Left ventricle myocardium superior (tissue), 1 donor: ENCODE data around the gene IRF6. TPM values are rescaled to one million over a fixed set of nuclear protein-coding genes. Genes with fewer than 3 reads are reported as not detected.

Experiments used
- ATAC-seq: fragments of 200-7000 bp; cut with Tn5 transposase; one replicate; pipeline ENCODE4 v1.9.1; 2020; ENCODE audit warnings: mild to moderate bottlenecking, moderate library complexity
- DNase-seq: peaks from one replicate; pipeline ENCODE4 v3.0.0-alpha.2; 2020
- intact Hi-C: fragments of 100-400 bp; cut with micrococcal nuclease; formaldehyde crosslinking; loops from one replicate; pipeline ENCODE4 v1.11.0; 2022
- total RNA-seq: library from RNA; stranded (reverse); fragmentation: NEBNext Ultra II Directional; extraction: Animal tissue kit (Norgen Biotek cat#: 25700); gene quantifications from one replicate; pipeline ENCODE4 v1.2.1, GENCODE V29; 2021
- donor health status: DM: no; HTN: yes; CAD: no; lungs with severe emphysema.

IRF6 gene
- total RNA-seq, 1 donor from 2014 or later, result 48.5 TPM

GRCh38 chr1:209825591-209826434, 19.9 kb upstream of the IRF6 start:
- DNase-seq (no peak), ATAC-seq (peak; percentile 50)
- intact Hi-C loops, result no loop called here

GRCh38 chr1:209823143-209824041, 17.4 kb upstream of the IRF6 start:
- DNase-seq, result no peak
- intact Hi-C loops, result no loop called here
- ATAC-seq, result no peak

- DNase-seq (no peak), ATAC-seq (no peak)
- intact Hi-C loops, result no loop called here
These were observed 16.8 kb upstream of the IRF6 start for GRCh38 chr1:209822706-209823105.

GRCh38 chr1:209820986-209821385, 15.0 kb upstream of the IRF6 start:
- intact Hi-C loops, result no loop called here
- DNase-seq (no peak), ATAC-seq (no peak)

GRCh38 chr1:209819058-209819457, 13.1 kb upstream of the IRF6 start:
- ATAC-seq (no peak), DNase-seq (no peak)
- intact Hi-C loops, result no loop called here

- no peak for DNase-seq
- peak; percentile 62 for ATAC-seq
- intact Hi-C loops, result no loop called here
These were observed 11.7 kb upstream of the IRF6 start for GRCh38 chr1:209817691-209818090.

DNA sequence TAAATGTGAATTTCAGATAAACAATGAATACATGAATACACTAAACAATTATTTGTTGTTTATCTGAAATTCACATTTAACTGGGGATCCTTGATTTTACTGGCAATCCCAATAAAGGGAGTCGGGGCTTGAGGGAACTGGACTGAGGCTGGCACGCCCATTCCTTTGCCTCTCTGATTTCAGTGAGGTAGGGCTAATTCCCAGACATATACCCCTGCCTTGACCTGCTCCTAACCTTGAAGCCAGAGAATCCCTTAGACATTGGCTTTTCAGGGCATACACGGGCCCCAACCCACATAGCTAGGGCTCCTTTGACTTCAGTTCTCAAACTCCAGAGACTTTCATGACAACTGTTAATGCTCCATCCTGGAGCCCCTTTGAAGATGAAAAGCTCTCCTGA, 11.0 kb upstream of the IRF6 start:
- DNase-seq, result no peak
- no peak for ATAC-seq
- intact Hi-C loops, result no loop called here

DNA sequence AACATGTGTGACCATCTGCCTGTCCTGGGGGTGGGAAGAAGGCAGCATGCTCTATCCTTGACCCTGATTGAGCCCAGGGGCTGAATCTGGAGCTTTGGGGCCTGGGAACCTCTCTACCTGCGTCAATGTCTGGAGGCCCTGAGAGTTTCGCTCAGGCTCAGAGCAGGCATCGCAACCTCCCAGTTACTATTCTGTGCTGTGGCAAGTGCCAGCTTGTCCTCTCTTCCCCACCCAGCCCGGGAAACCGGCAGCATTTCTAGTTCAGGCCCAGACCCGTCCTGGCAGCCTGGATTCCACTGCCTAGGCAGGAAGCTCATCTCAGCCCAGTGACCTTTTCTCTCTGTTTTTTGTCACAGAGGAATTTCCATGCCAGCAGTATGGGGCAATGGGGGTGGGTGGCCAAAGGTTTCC, 10.0 kb upstream of the IRF6 start:
- ATAC-seq (no peak), DNase-seq (no peak)
- intact Hi-C loops, result no loop called here

- ATAC-seq, result no peak
- intact Hi-C loops, result no loop called here
- no peak for DNase-seq
These were observed 9.5 kb upstream of the IRF6 start for GRCh38 chr1:209815490-209815889.

- intact Hi-C loops, result no loop called here
- ATAC-seq (no peak), DNase-seq (no peak)
These were observed 8.0 kb upstream of the IRF6 start for GRCh38 chr1:209813902-209814301.

- DNase-seq (no peak), ATAC-seq (no peak)
- intact Hi-C loops, result no loop called here
These were observed 4.8 kb upstream of the IRF6 start for GRCh38 chr1:209810783-209811182.

DNA sequence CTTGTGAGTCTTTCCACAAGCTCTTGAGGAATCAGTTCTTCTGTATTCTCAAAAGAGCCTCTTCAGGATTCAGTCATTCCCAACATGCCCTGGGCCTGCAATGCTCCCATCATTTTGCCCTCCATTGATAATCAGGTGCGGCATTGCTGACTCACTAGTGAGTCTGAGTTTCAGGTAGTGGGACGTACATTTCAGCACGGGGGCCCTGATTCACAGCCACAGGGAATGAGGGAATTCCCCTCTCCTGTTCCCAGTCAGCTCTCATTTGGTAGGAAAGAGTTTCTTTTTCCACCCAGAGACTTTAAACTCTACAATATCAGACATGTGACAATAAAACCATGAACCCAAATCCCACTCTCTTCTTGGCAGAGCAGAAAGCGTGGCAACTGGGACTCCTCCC, 3.7 kb upstream of the IRF6 start:
- DNase-seq (no peak), ATAC-seq (no peak)
- intact Hi-C loops, result no loop called here

DNA sequence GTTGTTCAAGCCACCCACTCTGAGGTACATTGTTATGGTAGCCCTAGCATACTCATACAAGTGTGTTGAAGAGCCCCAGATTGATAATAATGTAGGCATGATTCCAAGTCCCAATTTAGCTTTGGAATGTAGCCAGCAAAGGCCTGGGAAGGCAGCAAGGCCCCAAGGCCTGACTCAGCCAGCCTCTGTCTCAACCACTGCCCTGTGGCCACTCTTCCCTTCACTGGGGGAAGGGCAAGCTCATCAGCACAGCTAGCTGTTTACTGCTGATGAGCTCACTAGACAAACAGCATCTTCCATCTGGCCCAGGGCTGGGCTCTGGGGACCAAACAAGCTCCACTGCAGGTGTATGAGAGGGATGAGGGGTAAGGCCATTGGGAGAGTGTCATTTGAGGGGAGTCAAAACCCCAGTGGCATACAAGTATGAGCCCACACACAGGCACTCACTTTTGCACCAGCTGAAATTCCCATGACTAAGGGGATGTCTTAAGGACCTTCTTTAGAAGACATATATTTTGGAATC, 2.2 kb upstream of the IRF6 start:
- intact Hi-C loops, result no loop called here
- ATAC-seq (peak; percentile 95), DNase-seq (peak; percentile 72)

DNA sequence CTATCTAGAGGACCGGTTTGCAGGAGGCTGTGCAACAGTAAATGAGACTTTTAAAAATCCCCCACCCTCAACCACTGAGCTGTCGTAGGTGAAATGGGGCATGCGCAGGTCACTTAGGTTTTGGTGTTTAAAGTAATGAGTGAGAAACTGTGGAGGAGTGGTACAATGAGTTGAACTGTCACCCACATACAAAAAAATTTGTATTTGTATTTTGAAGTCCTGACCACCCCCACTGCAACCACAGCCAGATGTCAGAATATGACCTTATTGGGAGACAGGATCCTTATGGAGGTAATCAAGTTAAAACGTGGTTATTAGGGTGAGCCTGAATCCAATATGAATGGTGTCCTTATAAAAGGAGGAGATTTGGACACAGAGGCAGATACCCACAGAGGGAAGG, 1.6 kb upstream of the IRF6 start:
- intact Hi-C loops, result no loop called here
- ATAC-seq (no peak), DNase-seq (no peak)

DNA sequence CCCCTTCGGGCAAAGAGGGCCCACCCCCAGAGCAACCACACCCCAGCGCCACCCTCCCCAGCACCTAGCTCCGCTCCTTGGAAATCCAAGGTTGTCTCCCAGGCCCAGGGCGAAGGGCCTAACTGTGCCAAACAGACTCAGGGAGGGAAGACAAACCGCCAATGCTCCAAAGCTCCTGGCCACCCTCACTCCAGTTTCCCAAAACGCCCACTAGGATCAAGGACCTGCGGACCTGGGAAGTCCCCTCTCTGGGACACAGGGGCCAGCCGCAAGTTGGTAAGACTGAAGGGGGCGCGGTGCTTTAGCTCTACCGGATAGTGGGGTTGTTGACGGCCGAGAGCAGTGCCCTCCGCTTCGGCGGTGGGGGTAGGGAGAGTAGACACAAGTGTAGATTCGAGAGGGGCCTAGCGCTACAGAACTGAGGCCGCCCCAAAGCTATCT, 581 bp downstream of the IRF6 start:
- no peak for DNase-seq
- ATAC-seq, result no peak
- intact Hi-C loops, result no loop called here

DNA sequence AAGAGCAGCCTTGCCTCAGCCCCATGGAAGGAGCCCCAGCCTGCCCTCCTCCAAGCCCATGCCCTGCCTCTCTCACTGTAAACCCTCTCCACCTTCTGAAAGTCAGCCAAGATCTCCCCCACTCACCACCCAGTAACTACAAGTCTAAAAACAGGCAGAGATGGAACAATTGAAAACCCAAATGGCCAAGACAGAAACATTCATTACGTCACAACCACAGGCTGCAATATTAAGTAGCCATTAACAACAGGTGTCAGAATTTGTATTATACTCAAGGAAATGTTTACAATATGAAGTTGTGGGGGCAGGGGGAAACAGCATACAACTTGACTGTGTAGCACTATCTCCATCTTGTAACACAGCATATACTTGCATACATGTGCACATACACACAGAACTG, 2.4 kb downstream of the IRF6 start:
- ATAC-seq (no peak), DNase-seq (no peak)
- intact Hi-C loops, result no loop called here

DNA sequence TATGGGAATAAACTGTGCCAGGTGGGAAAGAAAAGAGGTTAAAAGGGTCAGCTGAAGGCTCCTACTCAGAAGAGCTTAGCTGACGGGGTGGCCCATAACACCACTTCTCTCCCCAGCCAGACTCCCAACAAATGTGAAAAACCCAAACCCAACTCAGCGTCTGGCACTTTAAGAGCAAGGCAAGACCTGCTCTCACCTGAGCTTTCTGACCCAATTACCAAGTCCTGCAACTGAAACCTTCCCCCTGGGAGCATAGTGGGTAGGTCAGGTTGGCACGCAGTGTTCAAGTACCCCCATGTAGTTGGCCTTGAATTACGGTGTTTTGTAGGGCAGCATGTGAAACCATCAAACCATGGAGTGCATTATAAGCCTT, 3.2 kb downstream of the IRF6 start:
- ATAC-seq (no peak), DNase-seq (no peak)
- intact Hi-C loops, result no loop called here

DNA sequence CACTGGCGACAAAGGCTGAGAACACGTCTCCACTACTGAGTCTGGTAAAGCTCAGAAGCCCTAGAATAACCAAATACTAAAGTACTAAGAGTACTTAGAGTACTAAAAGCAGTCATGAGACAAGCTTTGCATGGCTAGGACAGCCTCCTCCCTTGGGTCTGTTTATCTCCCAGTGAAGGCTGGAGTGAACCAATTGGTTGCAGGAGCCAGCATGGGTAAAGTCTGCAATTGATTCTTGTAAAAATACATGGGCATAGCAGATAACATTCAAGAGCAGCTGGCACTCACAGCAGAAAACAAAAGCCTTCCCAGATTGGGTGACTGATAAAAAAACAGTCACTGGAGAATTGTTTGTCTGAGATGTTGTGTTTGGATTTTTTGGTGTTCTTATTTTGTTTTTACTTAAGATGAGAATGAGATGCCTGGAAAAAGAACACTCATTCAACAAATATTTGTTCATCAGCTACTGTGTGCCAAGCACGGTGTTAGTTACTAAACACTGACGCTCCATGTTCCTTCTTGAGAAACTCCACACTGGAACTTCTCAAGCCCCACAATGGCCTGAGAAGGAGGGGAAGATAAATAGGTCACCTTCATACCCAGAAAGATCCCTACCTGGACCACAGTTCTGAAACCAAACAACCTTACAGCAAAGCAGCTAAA, 3.7 kb downstream of the IRF6 start:
- no peak for DNase-seq
- ATAC-seq, result peak; percentile 79
- intact Hi-C loops, result no loop called here

DNA sequence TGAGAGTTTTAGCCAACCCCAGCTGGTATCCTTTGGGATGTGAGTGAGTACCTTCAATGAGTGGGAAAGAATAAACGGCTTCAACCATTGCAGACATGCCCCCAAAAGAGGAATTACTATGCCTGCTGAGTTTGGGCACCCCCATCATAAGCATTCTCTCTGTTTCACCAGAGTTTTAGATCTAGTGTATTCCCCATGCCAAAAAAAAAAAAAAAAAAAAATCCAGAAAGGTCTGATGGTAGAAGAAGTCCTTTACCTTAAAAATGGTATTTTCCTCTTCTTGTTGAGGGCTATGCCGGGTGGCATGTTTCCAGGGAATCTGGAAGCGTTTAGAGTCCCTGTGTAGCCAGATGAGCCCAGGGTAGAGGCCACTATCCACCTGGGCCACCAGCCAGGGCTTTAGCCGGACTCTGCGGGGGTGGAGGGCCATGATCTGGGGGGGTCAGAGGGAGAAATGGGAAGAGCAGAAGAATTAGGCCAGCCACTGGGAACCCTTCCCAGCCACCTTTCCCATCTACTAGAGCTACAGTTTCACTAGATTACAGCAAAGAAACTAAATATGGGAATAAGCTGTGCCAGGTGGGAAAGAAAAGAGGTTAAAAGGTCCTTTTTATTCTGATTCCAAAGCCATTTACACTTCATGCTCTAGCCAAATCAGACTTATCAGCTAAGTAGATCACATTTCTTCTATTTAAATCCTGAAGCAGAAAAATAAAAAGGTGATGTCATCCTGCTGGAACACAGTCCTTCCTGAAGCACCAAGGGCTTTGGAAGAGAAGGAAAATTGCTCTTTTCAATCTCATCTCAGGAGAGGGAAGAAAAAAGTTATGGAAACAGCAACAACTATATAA, 4.7 kb downstream of the IRF6 start:
- DNase-seq, result peak; percentile 52

More for the DNA sequence above, 4.7 kb downstream of the IRF6 start:
- intact Hi-C loops, result no loop called here
- ATAC-seq, result peak; percentile 72
